ENCODE data around the gene FAM25A. TPM values are rescaled to one million over a fixed set of nuclear protein-coding genes. Genes with fewer than 3 reads are reported as not detected.
"Not testable (repeated sequence)": the region's sequence is repeated elsewhere in the genome, so short reads cannot be mapped to it uniquely, and the experiment has no call there.

The FAM25A gene
- total and polyA plus RNA-seq, 2 donors (not counting 3 experiments of a cell fraction or from before 2014, with no cell fraction given), result not detected

DNA sequence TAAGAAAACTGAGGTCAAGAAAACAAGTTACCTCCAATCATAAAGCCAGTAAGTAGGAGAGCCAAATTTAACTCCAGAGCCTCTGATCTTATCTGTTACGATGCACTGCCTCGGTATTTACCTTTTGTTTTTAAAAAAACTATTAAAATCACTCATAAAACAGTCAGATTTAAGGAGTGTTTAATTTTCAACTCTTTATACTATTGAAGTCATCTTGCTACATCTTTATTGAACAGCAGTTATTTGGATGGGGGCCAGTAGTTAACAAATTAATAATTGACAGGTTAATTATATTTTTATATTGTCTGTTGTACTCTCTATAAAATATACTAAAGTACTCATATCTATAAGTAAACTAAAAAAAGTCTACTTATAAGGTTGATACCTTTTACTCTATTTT is 27.2 kb upstream of the FAM25A start:
- no peak for FAIRE-seq
- H2AFZ ChIP-seq (ENCODE audit: low read depth, low read length), result no peak overlapping the region

DNA sequence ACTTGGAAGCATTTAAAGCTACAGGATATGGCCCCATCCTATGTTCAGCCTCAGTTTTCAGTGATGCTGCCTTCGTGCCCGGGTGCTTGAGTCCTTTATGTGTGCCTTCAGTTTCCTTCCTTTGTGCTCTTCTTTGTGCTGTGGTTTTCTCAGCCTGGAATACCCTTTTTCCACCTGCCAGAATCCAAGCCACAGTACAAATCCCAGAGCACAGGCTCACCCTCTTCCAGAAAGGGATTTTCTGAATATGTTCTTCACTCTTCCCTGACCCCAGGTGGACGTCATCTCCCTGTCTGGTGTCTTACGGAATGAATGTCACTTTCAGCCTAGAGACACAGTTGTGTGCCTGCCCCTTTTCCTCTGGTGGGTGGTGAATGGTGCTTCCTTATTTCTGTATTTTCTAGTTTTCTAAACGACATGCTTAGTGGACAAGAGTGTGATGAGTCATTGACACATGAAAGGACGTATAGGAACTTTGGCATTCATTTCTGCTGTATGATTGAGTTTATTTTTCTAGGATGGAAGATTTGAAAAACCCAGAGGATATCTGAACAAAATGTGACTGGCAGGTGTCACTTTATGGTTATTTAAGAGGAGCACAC is 20.2 kb upstream of the FAM25A start:
- H2AFZ ChIP-seq (ENCODE audit: low read depth, low read length); H3K9me3 ChIP-seq (replicated peaks; ENCODE audit: control insufficient read depth, insufficient read depth, low read length); BruUV-seq (replicated peaks); FAIRE-seq; H3K9me1 ChIP-seq (replicated peaks; ENCODE audit: control insufficient read depth, extremely low read depth, insufficient read depth, low read length); H3K27ac ChIP-seq (ENCODE audit: insufficient read depth, low read depth, low read length); intact Hi-C loops (cut with micrococcal nuclease); H3K27me3 ChIP-seq (ENCODE audit: control insufficient read depth in 2 of 2, insufficient read depth in 2 of 2, low read length in 2 of 2); H3K4me2 ChIP-seq (ENCODE audit: insufficient read depth, low read length); H3K9ac ChIP-seq (replicated peaks; ENCODE audit: extremely low read depth, insufficient read depth, low read length); dilution Hi-C loops (cut with MboI; ENCODE audit: extremely low pct_ligation_motif_present, low sequenced_read_pairs); H3K79me2 ChIP-seq (ENCODE audit: control insufficient read depth, insufficient read depth, low read length); POLR2A ChIA-PET; CTCF ChIA-PET; H4K20me1 ChIP-seq (replicated peaks; ENCODE audit: control insufficient read depth, extremely low read depth, insufficient read depth, low read length); H3K4me3 ChIP-seq (replicated peaks in 1 of 3; ENCODE audit: insufficient read depth in 1 of 3, low read depth in 1 of 3, low read length in 3 of 3); H3K4me1 ChIP-seq (ENCODE audit: control insufficient read depth, extremely low read depth, insufficient read depth, low read length); DNase-seq (ENCODE audit: low read depth, low spot score); H3K36me3 ChIP-seq (ENCODE audit: control insufficient read depth in 2 of 2, extremely low read depth in 1 of 2, insufficient read depth in 2 of 2, low read length in 2 of 2): not testable (repeated sequence)

More for the DNA sequence above, 27.2 kb upstream of the FAM25A start:
- H3K27me3 ChIP-seq (ENCODE audit: control insufficient read depth in 2 of 2, insufficient read depth in 2 of 2, low read length in 2 of 2), result peaks cover 5% of the 10 kb centered on the region in 2 experiments
- H3K4me2 ChIP-seq (ENCODE audit: insufficient read depth, low read length), result no peak overlapping the region
- H3K4me1 ChIP-seq (ENCODE audit: control insufficient read depth, extremely low read depth, insufficient read depth, low read length), result no peaks in the 10 kb centered on the region
- H3K9me1 ChIP-seq (replicated peaks; ENCODE audit: control insufficient read depth, extremely low read depth, insufficient read depth, low read length), result no peaks in the 10 kb centered on the region
- no TSS peak for BruUV-seq (replicated peaks)
- no peaks in the 10 kb centered on the region for H4K20me1 ChIP-seq (replicated peaks; ENCODE audit: control insufficient read depth, extremely low read depth, insufficient read depth, low read length)
- TF ChIP-seq JUN (IDR thresholded peaks at IDR 0.05; ENCODE audit: borderline replicate concordance, insufficient read depth, insufficient read length, low read depth) (no peak), EZH2 (IDR thresholded peaks at IDR 0.05; ENCODE audit: borderline replicate concordance, low read depth, low read length, severe bottlenecking) (no peak), POLR2AphosphoS5 (IDR thresholded peaks at IDR 0.05; ENCODE audit: insufficient read depth, low read depth, low read length) (no peak), POLR2A (IDR thresholded peaks at IDR 0.05; ENCODE audit: low read depth, low read length) (no peak), GATA2 (IDR thresholded peaks at IDR 0.05; ENCODE audit: insufficient read depth, insufficient read length, low read depth, low read length) (no peak), MYC (IDR thresholded peaks at IDR 0.05; ENCODE audit: low read depth, low read length) (no peak), FOS (IDR thresholded peaks at IDR 0.05; ENCODE audit: borderline replicate concordance, insufficient read depth, low read length) (no peak)
- TF ChIP-seq, protein P1, sequence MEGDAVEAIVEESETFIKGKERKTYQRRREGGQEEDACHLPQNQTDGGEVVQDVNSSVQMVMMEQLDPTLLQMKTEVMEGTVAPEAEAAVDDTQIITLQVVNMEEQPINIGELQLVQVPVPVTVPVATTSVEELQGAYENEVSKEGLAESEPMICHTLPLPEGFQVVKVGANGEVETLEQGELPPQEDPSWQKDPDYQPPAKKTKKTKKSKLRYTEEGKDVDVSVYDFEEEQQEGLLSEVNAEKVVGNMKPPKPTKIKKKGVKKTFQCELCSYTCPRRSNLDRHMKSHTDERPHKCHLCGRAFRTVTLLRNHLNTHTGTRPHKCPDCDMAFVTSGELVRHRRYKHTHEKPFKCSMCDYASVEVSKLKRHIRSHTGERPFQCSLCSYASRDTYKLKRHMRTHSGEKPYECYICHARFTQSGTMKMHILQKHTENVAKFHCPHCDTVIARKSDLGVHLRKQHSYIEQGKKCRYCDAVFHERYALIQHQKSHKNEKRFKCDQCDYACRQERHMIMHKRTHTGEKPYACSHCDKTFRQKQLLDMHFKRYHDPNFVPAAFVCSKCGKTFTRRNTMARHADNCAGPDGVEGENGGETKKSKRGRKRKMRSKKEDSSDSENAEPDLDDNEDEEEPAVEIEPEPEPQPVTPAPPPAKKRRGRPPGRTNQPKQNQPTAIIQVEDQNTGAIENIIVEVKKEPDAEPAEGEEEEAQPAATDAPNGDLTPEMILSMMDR (IDR thresholded peaks at IDR 0.05; ENCODE audit: extremely low read depth in 1 of 2, insufficient read depth in 1 of 2, low read depth in 1 of 2, low read length in 2 of 2), result no peak
- TF ChIP-seq, protein P2, sequence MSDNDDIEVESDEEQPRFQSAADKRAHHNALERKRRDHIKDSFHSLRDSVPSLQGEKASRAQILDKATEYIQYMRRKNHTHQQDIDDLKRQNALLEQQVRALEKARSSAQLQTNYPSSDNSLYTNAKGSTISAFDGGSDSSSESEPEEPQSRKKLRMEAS (IDR thresholded peaks at IDR 0.05; ENCODE audit: insufficient read depth, insufficient read length), result no peak
- no peaks in the 10 kb centered on the region for H3K36me3 ChIP-seq (ENCODE audit: control insufficient read depth in 2 of 2, extremely low read depth in 1 of 2, insufficient read depth in 2 of 2, low read length in 2 of 2)
- DNase-seq (ENCODE audit: low read depth, low spot score), result no peak
- ChIA-PET POLR2A (no interaction called here), CTCF (no interaction called here)
- H3K27ac ChIP-seq (ENCODE audit: insufficient read depth, low read depth, low read length), result no peak overlapping the region
- intact Hi-C loops (cut with micrococcal nuclease), result no loop called here
- no peak overlapping the region for H3K9ac ChIP-seq (replicated peaks; ENCODE audit: extremely low read depth, insufficient read depth, low read length)
- dilution Hi-C loops (cut with MboI; ENCODE audit: extremely low pct_ligation_motif_present, low sequenced_read_pairs), result no loop called here
- H3K79me2 ChIP-seq (ENCODE audit: control insufficient read depth, insufficient read depth, low read length), result no peaks in the 10 kb centered on the region
- H3K4me3 ChIP-seq (replicated peaks in 1 of 3; ENCODE audit: insufficient read depth in 1 of 3, low read depth in 1 of 3, low read length in 3 of 3), result no peak overlapping the region
- no peaks in the 10 kb centered on the region for H3K9me3 ChIP-seq (replicated peaks; ENCODE audit: control insufficient read depth, insufficient read depth, low read length)
